ENCODE measurements around the gene UNC5C.

DNA sequence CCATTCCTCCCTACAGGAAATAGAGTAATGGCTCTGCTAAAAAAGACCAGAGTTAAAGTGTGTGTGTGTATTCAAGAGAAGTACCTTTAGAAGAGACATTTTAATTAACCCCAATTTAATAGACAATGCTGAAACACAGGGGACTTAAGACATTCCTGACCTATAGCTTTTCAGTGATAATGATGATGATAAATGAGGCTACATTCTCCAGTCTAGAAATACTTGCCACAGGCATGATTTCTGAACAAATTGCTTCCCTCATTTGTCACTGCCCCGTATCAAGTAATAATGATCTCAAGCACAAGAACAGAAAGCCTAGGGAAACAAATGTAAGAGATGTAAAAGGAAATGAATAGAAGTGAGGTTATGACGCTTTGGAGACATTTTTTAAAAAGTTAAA lies 117.1 kb downstream of the UNC5C start:
- TF ChIP-seq POLR2A (IDR thresholded peaks at IDR 0.05; ENCODE audit: control extremely low read depth in 1 of 2, low read depth in 2 of 2, low read length in 2 of 2) (no peak), CREB1 (IDR thresholded peaks at IDR 0.05) (no peak), EP300 (IDR thresholded peaks at IDR 0.05; ENCODE audit: borderline replicate concordance in 1 of 2, low read depth in 2 of 2, low read length in 2 of 2) (no peak), SP1 (IDR thresholded peaks at IDR 0.05; ENCODE audit: low read depth, low read length) (no peak)
- TF ChIP-seq, protein P1, sequence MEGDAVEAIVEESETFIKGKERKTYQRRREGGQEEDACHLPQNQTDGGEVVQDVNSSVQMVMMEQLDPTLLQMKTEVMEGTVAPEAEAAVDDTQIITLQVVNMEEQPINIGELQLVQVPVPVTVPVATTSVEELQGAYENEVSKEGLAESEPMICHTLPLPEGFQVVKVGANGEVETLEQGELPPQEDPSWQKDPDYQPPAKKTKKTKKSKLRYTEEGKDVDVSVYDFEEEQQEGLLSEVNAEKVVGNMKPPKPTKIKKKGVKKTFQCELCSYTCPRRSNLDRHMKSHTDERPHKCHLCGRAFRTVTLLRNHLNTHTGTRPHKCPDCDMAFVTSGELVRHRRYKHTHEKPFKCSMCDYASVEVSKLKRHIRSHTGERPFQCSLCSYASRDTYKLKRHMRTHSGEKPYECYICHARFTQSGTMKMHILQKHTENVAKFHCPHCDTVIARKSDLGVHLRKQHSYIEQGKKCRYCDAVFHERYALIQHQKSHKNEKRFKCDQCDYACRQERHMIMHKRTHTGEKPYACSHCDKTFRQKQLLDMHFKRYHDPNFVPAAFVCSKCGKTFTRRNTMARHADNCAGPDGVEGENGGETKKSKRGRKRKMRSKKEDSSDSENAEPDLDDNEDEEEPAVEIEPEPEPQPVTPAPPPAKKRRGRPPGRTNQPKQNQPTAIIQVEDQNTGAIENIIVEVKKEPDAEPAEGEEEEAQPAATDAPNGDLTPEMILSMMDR (IDR thresholded peaks at IDR 0.05; ENCODE audit: control extremely low read depth in 1 of 3, insufficient read depth in 1 of 3, low read depth in 1 of 3, low read length in 3 of 3): no peak
